ENCODE data around the gene FITM1. TPM values are rescaled to one million over a fixed set of nuclear protein-coding genes. Genes with fewer than 3 reads are reported as not detected.

The FITM1 gene
- 0.42 and 0.51 TPM in 2 replicates for total RNA-seq

DNA sequence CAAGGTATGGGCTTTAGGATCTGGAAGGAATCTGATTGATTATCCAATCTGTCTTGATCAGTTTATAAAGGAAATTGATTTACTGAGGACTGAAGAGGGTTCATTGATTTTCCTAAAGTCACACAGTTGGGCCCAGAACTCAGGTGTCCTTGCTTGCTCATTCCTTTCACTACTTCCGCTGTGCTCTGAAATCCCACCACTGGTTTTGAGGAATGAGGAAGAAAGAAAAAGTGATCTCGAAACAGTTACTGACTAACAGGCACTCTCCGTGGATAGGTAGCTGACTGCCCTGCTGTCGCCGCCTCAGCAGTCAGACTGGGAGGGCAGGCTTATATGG is at the start of gene FITM1:
FITM1 (plus strand) TSS at position 280 of the 337 bp plus-strand sequence. CDS start 905 bp downstream, outside the sequence.
- no peak for DNase-seq

DNA sequence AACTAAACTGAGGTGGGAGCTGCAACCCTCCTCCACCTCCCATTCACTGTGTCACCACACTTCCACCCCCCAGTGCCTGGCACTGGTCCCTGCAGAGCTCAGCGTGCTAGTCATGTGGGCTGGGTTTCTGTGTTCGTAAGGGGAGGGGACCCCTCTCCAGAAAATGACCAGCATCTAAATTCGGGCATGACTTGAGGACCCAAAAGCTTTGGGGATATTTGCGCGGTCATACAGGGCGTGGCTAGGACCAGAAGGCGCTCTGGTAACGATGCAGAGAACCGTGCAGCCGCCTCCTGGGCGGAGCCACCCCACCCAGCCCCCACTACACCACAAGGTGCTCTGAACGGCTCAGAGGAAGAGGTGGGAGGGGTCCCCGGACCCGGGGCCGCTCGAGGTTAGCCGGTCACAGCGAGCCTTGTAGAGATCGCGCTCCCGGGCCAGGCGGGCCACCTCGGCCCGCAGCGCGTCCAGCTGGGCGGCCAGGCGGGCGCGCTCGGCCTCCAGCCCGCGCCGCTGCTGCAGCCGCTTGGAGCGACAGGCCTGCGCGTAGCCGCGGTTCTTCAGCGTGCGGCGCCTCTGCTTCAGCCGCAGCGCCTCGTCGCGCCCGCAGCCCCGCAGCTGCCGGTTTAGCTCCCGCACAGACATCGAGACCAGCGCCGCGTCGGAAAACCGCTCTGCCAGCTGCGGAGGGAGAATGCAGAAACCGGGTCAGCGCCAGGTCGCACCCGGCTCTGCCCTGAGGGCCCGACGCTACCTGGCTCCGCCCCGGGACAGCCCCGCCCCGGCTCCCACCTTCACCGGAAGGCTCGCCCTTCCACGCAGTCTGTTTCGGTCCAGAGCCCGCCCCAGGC is 49.3 kb upstream of the FITM1 start:
- DNase-seq, result peak; percentile 35

DNA sequence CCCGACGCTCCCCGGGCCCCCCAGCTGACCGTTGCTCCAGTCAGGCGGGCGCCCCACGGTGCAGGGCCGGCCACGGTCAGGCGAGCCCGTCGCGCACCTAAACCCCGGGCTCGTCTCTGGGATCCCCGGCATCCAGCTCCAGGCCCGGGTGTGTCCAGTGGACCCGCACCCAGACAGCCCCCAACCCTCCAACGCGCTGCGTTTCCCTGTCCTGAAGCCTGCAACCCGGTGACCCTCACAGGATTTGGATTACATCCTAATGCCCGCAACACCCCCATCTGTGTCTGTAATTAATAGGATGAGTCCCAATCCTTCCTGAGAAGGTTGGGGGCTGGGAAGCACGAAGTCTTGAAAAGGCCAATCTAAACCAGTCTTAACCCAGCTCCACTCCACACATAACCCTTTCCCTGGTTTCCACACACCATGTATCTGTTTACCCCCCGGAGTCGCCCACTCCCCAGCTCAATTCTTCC is 48.7 kb upstream of the FITM1 start:
- no peak for DNase-seq

GRCh38 chr14:24082411-24083080 is 47.9 kb upstream of the FITM1 start:
- no peak for DNase-seq

DNA sequence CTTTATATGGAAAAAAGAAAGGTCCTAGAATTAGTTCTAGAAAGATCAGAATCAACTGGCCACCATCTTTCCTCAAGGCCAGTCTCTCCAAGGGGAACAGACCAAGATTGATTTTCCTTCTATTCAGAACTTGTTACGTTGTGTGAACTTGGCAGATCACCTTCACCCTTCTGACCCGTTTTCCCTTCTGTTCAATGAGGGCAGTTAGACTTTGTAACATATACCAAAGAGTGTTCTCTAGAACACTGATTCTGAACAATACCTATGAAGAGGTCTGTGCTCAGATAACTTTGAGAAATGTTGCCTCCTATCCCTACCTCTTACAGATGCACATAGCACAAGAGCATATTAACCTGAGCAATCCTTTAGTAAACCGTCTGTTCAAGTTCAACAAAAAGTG is 47.0 kb upstream of the FITM1 start:
- no peak for DNase-seq

GRCh38 chr14:24084440-24084839 is 46.0 kb upstream of the FITM1 start:
- DNase-seq, result no peak

DNA sequence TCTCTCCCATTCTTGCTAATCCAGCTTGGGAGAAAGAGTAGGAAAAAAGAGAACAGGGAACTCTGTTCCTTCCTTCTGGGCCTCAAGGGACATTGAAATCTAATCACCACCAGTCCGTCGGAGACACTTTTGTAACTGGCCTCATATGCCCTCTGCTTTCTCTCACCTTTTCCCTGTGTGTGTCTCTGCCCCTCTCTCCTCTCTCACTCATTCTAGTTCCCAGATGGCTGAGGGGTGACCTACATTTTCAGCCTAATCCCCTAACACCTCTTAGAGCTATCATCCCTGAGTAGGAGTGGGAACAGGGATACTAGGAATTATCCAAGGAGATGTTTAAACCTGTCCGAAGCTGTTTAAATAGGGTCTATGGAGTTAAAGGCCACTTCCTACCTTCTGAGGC is 45.2 kb upstream of the FITM1 start:
- DNase-seq, result no peak

DNA sequence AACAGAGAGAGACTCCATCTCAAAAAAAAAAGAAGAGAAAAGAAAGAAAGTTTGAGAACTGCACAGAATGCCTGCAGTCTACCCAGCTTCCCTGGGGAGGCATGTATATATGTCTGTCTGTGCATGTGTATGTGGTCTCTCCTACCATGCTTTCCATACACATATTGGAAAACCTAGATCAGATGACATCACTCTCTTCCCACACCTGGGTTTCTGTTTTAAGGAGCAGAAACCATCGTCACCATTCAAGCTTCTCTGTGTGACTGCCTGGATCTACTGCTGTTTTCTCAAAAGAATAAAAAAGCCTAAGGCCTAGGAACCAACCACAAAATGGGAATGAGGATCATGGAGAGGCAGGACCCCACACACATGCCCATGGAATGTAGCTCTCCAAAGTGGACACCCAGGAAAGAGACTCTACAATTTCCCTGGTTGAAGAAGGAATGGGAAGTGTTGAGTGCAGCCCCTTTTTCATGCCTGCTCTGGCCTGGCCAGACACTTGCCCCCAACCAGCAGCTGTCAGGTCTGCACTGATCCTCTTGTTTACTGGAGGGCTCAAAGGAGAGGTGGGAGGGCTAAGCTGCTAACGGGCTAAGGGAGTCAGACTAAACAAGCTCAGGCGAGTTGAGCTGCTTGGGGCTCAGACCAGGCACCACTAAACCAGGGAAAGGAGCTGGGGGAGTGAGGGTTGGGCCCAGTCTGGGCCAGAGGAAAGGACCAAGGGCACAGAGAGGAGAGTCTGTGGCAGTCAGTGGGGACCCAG is 44.1 kb upstream of the FITM1 start:
- DNase-seq, result no peak

- DNase-seq, result no peak
Measured at GRCh38 chr14:24087004-24087403, 43.5 kb upstream of the FITM1 start.

DNA sequence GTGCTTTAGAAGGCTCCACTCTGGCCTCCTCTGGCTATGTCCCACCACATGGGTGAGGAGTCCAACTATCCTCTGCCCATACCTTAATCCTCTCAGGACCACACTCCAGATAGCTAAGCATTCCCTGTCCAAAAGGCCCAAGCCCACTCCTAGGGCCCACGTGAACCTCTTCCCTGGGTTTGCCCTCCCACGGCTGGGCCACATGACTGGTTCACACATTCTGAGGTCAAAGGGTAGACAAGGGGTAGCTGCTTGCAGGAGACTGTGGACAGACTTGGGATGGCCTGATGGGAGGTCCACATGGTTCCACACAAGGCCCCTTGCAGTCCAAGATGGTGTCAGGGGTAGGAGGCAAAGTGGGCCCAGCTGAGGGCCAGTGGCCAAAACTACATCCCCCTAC is 42.4 kb upstream of the FITM1 start:
- no peak for DNase-seq

DNA sequence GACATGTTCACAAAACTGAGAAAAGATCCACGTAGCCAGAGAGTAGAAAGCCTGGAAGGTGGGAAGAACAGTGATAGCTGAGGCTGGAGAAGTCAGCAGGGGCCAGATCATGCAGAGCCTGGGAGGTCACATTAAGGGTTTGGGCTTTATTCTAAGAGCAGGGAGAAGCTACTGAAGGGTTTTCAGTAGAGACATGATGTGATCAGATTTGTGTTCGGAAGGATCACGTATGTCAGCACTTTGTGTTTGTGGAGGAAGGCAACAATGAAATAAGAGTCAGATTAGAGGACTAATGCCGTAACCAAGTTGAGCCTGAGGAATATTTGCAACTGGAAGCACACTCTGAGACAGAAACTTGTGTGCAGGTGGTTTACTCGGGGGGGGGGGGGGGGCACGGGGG is 40.6 kb upstream of the FITM1 start:
- DNase-seq, result no peak

DNA sequence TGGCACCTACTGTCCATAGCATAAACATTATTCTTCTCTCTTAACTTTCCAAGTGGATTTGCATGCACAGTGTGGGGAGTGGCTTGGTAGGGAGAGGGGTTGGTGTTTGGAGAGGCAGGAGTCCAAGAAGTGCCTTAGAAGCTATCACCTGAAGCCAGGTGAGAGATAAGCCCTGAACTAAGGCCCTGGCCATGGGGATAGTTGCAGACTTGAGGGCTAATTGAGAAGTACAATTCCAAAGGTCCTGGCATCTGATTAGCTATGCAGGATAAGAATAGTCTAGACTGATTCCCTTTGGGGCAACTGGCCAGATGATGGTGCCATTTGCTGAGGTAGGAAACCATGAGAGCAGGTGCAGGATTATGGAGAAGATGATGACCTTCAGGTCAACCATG is 38.4 kb upstream of the FITM1 start:
- DNase-seq, result no peak

- no peak for DNase-seq
Measured at GRCh38 chr14:24092505-24093206, 37.8 kb upstream of the FITM1 start.

- no peak for DNase-seq
Measured at GRCh38 chr14:24093207-24093900, 37.1 kb upstream of the FITM1 start.

GRCh38 chr14:24093901-24094840 is 36.3 kb upstream of the FITM1 start, which contains the start of gene PCK2:
Gene PCK2, plus strand, starts transcription at chr14:24094311. Its CDS starts 95 bp downstream, at chr14:24094406.
- peak; percentile 64 for DNase-seq

DNA sequence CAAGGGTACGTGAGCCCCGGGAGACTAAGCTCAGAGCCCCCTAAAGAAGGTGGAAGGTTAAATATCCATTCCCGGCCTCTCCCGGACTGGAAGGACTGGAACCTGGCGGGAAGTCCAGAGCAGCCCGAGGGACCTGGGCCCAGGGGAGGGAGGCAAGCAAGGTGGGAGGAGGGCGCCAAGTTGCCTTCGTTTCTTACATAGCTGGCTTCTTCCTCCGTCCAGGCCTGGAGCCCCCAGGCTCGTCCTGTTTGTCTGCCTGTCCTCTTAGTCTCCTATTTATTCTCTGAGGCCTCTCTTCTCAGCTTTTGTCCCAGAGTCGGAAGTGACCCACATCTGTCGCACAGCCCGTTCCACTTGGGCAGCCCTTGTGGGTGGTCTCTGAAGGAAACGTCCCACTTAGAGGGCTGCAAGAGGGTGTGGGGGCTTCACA is 35.6 kb upstream of the FITM1 start:
- peak; percentile 18 for DNase-seq

DNA sequence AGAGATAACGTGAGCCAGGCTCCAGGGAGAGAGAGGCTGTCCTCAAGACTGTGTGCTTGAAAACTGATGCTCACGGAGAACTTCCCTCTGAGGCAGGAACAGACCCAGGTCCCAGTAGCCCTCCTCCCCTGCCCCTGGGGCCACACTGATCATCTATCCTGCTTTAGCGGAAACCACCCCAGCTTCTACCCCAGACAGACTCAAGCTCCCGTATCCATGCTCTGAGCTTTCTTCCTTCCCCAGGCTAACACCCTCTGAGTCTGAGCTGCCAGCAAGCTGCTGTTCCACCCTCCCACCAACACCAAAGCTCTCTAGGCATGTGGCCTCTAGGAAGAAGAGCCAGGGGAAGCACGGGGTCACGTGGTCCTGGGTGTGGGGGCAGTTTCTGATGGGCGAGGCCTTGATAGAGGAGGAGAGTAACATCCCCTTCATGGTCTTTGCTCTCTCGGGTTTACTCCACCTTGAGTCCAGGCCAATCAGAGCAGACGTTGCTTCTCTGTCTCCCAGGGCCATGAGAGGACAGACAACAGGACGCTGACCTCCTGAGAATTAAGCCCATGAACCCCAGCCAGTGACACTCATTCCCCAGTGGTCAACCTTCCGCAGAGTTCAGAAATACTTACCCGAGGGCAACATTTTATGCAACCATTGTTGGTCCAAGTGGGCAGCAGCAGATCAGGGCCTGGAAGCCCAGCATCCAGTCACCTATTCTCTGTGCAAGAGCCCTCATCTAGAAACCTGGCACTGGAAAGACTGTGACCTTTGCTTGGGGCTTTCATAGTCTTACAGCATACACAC is 35.0 kb upstream of the FITM1 start:
- DNase-seq, result no peak

DNA sequence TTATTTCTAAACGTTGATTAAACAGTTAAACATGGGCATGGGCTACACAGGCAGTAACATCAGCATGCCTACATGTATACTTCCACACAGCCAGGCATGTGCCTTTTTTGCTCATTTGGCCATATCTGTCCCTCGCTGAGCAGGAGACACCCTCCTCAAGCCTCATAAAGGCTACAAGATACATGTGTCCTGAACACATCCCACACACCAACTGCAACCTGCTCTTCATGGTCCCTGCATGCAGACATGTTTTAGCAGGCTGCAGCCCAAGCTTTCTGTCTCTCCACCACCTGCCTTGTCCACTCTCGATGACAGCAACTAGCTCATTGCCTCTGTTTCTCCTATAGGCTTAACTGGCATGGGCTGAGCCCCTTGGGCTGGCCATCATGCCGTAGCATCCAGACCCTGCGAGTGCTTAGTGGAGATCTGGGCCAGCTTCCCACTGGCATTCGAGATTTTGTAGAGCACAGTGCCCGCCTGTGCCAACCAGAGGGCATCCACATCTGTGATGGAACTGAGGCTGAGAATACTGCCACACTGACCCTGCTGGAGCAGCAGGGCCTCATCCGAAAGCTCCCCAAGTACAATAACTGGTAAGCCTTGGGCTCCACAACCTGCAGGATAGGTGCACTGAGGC is 33.8 kb upstream of the FITM1 start:
- DNase-seq, result no peak

DNA sequence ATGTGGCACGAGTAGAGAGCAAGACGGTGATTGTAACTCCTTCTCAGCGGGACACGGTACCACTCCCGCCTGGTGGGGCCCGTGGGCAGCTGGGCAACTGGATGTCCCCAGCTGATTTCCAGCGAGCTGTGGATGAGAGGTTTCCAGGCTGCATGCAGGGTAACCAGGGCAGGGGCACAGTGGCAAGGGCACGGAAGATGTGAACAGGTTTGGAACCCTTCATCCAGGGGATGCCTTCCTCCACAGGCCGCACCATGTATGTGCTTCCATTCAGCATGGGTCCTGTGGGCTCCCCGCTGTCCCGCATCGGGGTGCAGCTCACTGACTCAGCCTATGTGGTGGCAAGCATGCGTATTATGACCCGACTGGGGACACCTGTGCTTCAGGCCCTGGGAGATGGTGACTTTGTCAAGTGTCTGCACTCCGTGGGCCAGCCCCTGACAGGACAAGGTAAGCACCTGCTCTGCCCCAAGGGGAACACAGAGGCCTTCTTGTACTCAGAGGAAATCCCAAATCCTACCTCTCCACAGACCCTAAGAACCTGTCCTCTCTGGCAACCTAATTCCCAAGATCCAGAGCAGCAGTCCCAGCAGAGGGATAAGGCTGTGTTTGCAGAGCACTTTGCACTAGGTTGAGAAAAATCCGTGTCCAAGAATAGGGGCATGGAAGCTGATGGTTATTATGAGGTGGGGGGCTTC is 32.1 kb upstream of the FITM1 start:
- no peak for DNase-seq

Measured in dermis blood vessel endothelial cell (primary cell).